Measurements from ENCODE around the gene ZSCAN1. TPM values are rescaled to one million over a fixed set of nuclear protein-coding genes. Genes with fewer than 3 reads are reported as not detected.

ZSCAN1 gene
- total and polyA plus RNA-seq, 2 of the 4 experiments (the other 2 are of a cell fraction): not detected

DNA sequence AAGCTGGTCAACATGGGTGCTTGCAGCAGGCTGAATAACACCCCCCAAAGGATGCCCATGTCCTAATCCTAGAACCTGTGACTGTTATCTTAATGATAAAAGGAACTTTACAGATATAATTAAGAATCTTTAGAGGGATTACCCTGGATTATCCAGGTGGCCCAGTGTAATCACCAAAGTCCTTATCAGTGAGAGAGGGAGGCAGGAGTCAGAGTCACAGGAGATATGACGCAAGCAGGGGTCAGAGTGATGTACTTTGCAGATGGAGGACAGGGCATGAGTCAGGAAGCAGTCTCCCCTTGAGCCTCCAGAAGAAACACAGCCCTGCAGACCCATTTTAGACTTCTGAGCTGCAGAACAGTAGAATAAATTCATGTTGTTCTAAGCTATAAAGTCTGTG is 41.0 kb upstream of the ZSCAN1 start:
- Histone ChIP-seq H4K8ac (ENCODE audit: low read depth in 2 of 2, low read length in 2 of 2) (no peak overlapping the region), H2BK20ac (ENCODE audit: low read depth, low read length) (no peak overlapping the region), H3K4me2 (ENCODE audit: low read depth, low read length) (no peak overlapping the region), H3K9ac (ENCODE audit: low read depth, low read length) (no peak overlapping the region), H3K14ac (replicated peaks; ENCODE audit: low read depth, low read length) (no peak overlapping the region), H3K36me3 (ENCODE audit: control insufficient read depth, insufficient read depth, low read length) (peaks cover 62% of the 10 kb centered on the region), H2AK9ac (replicated peaks; ENCODE audit: low read depth, low read length, poor library complexity) (no peak overlapping the region), H4K5ac (ENCODE audit: low read depth, low read length) (no peak overlapping the region), H3K4me1 (ENCODE audit: control insufficient read depth, insufficient read depth, low read length) (no peaks in the 10 kb centered on the region), H3K56ac (ENCODE audit: extremely low read depth, insufficient read depth, low read length) (no peak overlapping the region), H3K4ac (ENCODE audit: low read depth, low read length) (no peak overlapping the region), H2BK120ac (ENCODE audit: low read depth, low read length) (no peak overlapping the region), H3K4me3 (ENCODE audit: insufficient read depth, low read depth, low read length) (no peak overlapping the region), H3K9me1 (ENCODE audit: insufficient read depth, low read length) (no peaks in the 10 kb centered on the region), H3K23ac (ENCODE audit: low read depth, low read length) (no peak overlapping the region), H3K9me3 (ENCODE audit: control insufficient read depth, insufficient read depth, low read length) (peaks cover 84% of the 10 kb centered on the region), H3K27ac (ENCODE audit: insufficient read depth, low read length) (no peak overlapping the region), H3K79me1 (ENCODE audit: low read depth in 1 of 2, low read length in 2 of 2) (no peaks in the 10 kb centered on the region; a peak in 1 of 4 replicates), H2BK5ac (ENCODE audit: low read depth, low read length, poor library complexity, severe bottlenecking) (no peak overlapping the region), H3K18ac (ENCODE audit: low read depth, low read length) (no peak overlapping the region), H2BK15ac (ENCODE audit: low read depth, low read length) (no peak overlapping the region), H2AFZ (replicated peaks; ENCODE audit: low read length, poor library complexity) (no peak overlapping the region), H4K91ac (ENCODE audit: insufficient read depth, low read depth, low read length) (no peak overlapping the region), H4K20me1 (ENCODE audit: insufficient read depth, low read length) (no peaks in the 10 kb centered on the region), H3K27me3 (ENCODE audit: control insufficient read depth, insufficient read depth, low read length) (no peaks in the 10 kb centered on the region), H2AK5ac (ENCODE audit: low read depth, low read length) (no peak overlapping the region)
- no peak for DNase-seq
- no CpG with 5 or more reads among the region's 1 CpG for WGBS, 2 experiments (ENCODE audit: extremely low coverage in 2 of 2, insufficient read length in 1 of 2)
- ChIA-PET CTCF (no interaction called here), POLR2A (ENCODE audit: unreplicated experiment) (no interaction called here)
- intact Hi-C loops (cut with micrococcal nuclease) (no loop called here), in situ Hi-C loops (cut with MboI; ENCODE audit: low sequenced_read_pairs) (no loop called here), dilution Hi-C loops (cut with HindIII; ENCODE audit: low sequenced_read_pairs, unreplicated experiment) (no loop called here)
- no TSS peak for BruUV-seq (replicated peaks)
- ATAC-seq (ENCODE audit: low read depth): no peak
- TF ChIP-seq CEBPB (IDR thresholded peaks at IDR 0.05; ENCODE audit: low read depth, low read length): no peak
- no peak for TF ChIP-seq RAD21 (IDR thresholded peaks at IDR 0.05; ENCODE audit: low read length)
- TF ChIP-seq POLR2A (IDR thresholded peaks at IDR 0.05; ENCODE audit: low read depth, low read length): no peak
- TF ChIP-seq, protein P1, sequence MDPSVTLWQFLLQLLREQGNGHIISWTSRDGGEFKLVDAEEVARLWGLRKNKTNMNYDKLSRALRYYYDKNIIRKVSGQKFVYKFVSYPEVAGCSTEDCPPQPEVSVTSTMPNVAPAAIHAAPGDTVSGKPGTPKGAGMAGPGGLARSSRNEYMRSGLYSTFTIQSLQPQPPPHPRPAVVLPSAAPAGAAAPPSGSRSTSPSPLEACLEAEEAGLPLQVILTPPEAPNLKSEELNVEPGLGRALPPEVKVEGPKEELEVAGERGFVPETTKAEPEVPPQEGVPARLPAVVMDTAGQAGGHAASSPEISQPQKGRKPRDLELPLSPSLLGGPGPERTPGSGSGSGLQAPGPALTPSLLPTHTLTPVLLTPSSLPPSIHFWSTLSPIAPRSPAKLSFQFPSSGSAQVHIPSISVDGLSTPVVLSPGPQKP (IDR thresholded peaks at IDR 0.05; ENCODE audit: borderline replicate concordance, low read depth, low read length): no peak
